ENCODE results near the gene KRT7. TPM values are rescaled to one million over a fixed set of nuclear protein-coding genes. Genes with fewer than 3 reads are reported as not detected.
"Not testable (repeated sequence)": the region's sequence is repeated elsewhere in the genome, so short reads cannot be mapped to it uniquely, and the experiment has no call there.

The KRT7 gene
- polyA plus RNA-seq, 3 donors: 35.1 to 109 (median 56.3) TPM

- no peak for DNase-seq (ENCODE audit: low read depth in 3 of 3, low spot score in 2 of 3)
Measured at GRCh38 chr12:52274521-52275120, 41.6 kb downstream of the KRT7 start, which contains the start of gene KRT86. Gene KRT86 (plus strand): TSS chr12:52274645. CDS start chr12:52301917, 27,272 bp downstream.

DNA sequence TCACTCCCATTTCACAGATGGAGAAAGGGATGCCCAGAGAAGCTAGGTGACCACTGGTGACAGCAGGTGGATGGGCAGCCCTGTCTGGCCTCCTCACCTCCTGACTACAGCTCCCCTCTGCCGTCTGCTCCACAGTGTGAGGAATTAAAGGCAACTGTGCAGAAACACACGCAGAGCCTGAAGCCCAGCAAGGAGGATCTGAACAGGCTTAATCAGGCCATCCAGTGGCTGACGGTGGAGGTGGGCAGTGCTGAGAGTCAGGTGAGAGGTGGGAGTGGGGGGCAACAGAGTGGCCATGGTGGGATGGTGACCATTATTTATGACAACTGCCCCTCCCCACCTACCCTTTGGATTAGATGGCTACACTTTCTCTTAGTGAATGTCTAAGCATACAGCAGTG is 42.6 kb downstream of the KRT7 start:
- no peak for DNase-seq (ENCODE audit: low read depth in 3 of 3, low spot score in 2 of 3)

DNA sequence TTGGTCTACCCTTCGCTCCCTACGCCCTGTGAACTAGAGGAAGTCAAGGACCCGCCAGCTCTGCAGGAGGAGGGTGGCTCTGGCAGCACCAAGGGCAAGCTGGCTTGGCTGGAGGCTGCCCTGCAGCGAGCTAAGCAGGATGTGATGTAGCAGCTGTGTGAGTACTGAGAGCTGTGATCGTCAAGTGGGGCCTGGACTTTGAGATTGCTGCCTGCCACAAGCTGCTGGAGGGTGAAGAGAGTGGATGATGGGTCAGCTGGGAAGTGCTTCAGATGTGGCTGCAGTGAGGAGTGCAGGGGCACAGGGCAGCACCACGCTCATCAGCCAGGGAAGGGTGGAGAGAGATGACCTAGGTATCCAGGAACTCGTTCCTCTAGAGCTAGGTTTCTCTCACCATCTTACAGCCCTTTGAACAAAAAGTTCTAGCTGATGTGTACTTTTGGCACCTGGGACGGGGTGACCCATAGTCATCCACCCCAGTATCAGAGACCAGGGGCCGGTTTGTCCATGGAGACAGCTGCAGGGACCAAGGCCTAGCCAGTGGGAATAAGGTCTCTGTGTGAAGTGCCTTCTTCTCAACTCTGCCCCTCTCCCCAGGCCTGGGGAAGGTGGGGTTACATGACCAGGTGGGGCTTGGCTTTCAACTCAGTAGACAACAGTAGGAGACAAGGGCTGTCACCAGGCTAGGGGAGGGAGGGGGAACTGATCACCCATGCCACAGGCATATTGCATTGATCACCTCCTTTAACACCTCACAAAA is 44.6 kb downstream of the KRT7 start:
- DNase-seq (ENCODE audit: low read depth in 3 of 3, low spot score in 2 of 3): no peak

- peak in 2 of 3 donors; percentile 42 to 60 for DNase-seq (ENCODE audit: low read depth in 3 of 3, low spot score in 2 of 3)
Measured at GRCh38 chr12:52278575-52279421, 45.8 kb downstream of the KRT7 start.

DNA sequence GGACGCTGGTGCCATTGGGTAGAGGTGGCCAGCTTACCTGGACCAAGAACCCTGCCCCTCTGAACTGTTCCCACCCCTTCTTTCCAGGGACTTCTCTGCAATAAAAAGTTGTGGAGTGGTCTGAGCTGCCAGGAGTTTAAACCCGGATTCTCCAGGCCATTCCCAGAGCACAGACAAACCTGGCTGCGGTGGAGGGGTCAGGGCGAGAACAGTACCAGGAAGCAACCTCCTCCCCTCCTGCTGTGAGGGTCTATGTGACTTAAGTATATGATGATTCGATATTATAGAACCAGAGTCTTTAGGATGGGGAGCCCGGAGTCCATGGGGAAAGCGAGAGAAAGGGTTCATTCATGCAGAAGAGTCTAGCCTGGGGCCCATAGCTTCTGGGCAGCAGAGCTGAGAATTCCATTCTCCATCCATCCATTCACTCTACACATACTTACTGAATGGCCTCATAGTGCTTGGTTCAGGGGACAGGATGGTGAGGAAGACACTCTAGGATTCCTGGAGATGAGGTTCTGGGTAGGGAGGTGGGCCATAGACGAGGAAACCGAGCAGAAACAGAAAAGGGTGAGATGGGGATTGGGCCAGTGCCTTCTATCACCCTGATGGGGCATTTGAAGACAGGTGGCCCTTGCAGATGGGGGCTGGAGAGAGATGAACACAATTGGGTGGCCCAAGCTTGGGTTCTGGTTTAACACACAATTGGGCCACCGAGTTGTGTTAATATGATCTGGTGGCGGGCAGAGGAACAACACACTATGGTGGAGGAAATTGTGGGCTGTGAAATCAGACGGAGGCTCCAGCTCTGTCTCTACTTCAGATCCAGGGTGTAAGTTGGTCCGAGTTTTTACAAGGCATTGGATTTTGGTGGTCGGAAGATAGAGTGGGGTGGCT is 46.6 kb downstream of the KRT7 start:
- no peak for DNase-seq (ENCODE audit: low read depth in 3 of 3, low spot score in 2 of 3)

DNA sequence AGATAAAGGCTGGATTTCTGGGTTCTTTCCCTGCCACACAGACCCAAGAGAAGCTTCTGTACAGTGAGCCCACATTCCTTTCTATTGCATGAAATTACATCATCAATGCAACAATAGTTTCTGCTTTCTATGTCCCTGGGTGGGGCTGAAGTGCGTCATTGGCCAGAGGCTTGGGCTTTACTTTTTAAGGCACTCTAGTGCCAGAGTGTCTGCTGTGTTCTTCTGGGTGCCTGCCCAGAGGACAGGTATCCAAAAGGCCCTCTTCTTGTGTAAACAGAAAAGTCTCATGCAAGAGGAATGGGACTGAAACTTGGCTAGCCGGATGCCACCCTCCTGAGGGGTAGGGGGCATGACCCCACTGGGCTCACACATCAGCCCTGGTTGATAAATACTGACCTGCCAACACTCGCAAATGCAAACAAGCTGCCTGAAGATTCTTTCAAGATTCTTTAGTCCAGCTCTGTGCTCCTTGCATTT is 47.3 kb downstream of the KRT7 start:
- DNase-seq (ENCODE audit: low read depth in 3 of 3, low spot score in 2 of 3): no peak

DNA sequence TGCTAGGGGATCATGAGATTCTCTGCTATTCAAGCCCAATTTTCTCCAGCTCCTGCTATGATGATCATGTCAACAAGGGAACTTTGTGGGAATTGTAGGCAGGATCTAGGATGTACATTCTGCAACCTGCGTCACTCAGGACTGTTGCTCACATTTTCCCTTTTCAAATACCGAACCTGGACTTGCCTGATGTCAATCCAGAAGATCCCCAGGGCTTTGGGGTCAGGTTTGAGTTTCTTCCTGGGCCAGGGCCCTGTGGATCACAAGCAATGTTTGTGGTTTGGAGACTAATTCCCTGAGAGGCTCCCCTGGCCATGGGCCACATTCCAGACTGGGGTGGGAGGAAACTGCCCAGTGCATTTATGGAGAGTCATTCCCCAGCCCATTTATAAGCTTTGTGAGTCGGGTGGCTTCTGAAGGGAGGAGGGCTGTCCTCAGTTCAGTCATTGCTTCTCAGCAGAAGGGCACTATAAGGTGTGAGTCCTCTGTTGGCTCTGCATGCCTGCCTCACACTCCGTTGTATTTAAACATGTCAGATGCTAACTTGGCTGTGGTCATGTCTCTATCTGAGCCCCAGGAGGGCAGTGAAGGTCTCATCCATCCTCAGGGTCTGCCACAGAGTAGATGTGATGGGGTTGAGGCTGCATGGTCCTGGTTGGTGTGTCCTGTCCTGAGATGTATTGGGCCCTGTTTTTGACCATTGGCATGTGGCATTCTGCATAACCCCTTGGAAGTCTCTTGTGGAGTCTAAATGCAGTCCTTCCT is 47.9 kb downstream of the KRT7 start:
- no peak for DNase-seq (ENCODE audit: low read depth in 3 of 3, low spot score in 2 of 3)

- no peak for DNase-seq (ENCODE audit: low read depth in 3 of 3, low spot score in 2 of 3)
Measured at GRCh38 chr12:52284562-52285171, 51.6 kb downstream of the KRT7 start.

- no peak for DNase-seq (ENCODE audit: low read depth in 3 of 3, low spot score in 2 of 3)
Measured at GRCh38 chr12:52285172-52285745, 52.2 kb downstream of the KRT7 start.

GRCh38 chr12:52285851-52286530 is 52.9 kb downstream of the KRT7 start:
- DNase-seq (ENCODE audit: low read depth in 3 of 3, low spot score in 2 of 3): no peak

DNA sequence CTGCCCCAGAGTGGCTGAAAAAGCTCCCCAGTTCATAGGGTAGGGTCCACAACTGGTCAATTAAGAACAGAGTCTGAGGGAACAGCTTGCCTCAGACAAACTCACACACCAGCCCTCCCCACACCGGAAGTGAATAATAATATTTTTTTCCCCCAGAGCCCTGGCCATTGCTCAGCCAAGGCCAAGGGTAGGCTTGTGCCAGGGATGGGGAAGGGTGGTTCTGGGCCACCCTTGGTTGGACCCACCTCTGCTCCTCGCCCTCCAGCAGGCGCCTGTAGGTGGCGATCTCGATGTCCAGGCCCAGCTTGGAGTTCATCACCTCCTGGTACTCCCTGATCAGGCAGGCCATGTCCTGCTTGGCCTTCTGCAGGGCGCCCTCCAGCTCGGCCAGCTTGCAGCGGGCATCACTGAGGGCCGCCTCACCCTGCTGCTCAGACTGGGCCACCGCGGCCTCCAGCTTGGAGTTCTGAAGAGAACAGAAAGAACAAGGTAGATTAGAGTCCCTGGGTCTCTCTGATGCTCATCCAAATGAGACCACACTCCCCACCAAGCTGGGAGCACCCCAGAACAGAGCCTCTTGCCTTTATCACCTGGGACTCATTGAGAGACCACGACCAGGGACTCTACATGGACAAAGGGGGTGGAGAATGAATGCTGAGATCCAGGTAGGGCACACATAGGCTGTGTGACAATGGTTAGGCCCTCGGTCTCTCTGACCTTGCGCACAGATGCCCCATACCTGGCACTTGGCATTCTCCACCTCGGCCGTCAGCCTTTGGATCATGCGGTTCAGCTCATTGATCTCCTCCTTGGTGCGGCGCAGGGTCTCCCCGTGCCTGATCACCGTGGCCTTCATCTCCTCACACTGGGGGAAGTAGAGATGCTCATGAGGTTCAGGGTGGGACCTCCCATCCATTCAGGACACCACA is 54.1 kb downstream of the KRT7 start:
- not testable (repeated sequence) for DNase-seq (ENCODE audit: low read depth in 3 of 3, low spot score in 2 of 3)

DNA sequence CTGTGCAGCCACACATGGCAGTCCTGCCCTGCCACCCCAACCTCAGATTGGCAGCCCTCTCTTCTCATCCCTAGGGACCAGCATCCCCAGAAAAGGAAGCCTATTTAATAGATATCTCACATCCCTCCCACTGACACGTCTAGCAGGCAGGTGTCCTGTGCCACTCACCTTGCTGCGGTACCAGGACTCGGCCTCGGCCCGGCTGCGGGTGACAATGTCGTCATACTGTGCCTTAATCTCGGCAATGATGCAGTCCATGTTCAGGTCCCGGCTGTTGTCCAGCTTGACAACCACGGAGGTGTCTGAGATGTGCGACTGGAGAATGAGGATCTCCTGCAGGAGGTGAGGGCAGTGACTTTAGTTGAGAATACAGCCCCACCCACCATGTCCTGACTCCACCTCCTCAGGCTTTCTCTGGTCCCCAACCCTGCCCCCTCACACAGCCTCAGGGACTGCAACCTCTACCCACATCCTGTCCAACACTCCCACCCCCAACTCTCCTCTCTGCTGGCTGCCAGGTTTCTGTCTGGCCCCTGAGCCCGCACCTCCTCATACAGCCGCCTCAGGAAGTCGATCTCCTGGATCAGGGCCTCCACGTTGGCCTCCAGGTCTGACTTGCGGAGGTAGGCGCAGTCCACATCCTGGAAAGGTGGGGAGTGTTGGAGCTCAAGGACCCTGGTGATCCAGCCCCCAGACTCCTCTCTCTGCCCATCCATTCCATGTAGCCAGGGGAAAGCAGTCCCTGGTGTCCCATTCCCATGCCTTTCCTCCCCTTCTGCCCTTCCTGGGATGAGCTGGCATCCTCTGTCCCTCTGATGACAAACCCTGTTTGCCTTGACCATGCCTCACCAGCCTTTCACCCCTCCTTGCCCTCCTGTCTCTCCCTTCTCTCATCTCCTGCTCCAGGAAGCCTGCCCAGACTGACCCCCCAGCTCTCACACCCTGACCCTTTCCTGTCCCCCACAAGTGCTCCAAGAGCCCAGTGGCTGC is 55.1 kb downstream of the KRT7 start:
- DNase-seq (ENCODE audit: low read depth in 3 of 3, low spot score in 2 of 3): not testable (repeated sequence)

- not testable (repeated sequence) for DNase-seq (ENCODE audit: low read depth in 3 of 3, low spot score in 2 of 3)
Measured at GRCh38 chr12:52290483-52291134, 57.6 kb downstream of the KRT7 start.

- no peak for DNase-seq (ENCODE audit: low read depth in 3 of 3, low spot score in 2 of 3)
Measured at GRCh38 chr12:52291267-52291935, 58.4 kb downstream of the KRT7 start, which contains the start of gene KRT81. Gene KRT81 (minus strand): TSS chr12:52291534. CDS start chr12:52291465, 69 bp downstream.

GRCh38 chr12:52293926-52294325 is 60.9 kb downstream of the KRT7 start:
- DNase-seq (ENCODE audit: low read depth in 3 of 3, low spot score in 2 of 3): no peak
